ENCODE results near the gene KRT7.
"Not testable (repeated sequence)": the region's sequence is repeated elsewhere in the genome, so short reads cannot be mapped to it uniquely, and the experiment has no call there.

DNA sequence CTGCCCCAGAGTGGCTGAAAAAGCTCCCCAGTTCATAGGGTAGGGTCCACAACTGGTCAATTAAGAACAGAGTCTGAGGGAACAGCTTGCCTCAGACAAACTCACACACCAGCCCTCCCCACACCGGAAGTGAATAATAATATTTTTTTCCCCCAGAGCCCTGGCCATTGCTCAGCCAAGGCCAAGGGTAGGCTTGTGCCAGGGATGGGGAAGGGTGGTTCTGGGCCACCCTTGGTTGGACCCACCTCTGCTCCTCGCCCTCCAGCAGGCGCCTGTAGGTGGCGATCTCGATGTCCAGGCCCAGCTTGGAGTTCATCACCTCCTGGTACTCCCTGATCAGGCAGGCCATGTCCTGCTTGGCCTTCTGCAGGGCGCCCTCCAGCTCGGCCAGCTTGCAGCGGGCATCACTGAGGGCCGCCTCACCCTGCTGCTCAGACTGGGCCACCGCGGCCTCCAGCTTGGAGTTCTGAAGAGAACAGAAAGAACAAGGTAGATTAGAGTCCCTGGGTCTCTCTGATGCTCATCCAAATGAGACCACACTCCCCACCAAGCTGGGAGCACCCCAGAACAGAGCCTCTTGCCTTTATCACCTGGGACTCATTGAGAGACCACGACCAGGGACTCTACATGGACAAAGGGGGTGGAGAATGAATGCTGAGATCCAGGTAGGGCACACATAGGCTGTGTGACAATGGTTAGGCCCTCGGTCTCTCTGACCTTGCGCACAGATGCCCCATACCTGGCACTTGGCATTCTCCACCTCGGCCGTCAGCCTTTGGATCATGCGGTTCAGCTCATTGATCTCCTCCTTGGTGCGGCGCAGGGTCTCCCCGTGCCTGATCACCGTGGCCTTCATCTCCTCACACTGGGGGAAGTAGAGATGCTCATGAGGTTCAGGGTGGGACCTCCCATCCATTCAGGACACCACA, 54.1 kb downstream of the KRT7 start:
- TF ChIP-seq TAF1 (IDR thresholded peaks at IDR 0.05; ENCODE audit: low read depth, low read length); POLR2A (IDR thresholded peaks at IDR 0.05; ENCODE audit: low read depth, low read length); SPI1 (IDR thresholded peaks at IDR 0.05; ENCODE audit: low read depth, low read length); POLR2AphosphoS5 (IDR thresholded peaks at IDR 0.05; ENCODE audit: low read depth, low read length); PAX5 (IDR thresholded peaks at IDR 0.05; ENCODE audit: insufficient read depth, low read length, severe bottlenecking): not testable (repeated sequence)
